GM04504 (cell line): ENCODE measurements around the gene RAB21.
"Not testable (repeated sequence)": the region's sequence is repeated elsewhere in the genome, so short reads cannot be mapped to it uniquely, and the experiment has no call there.

Experiments used
- DNase-seq: peaks from one replicate; pipeline ENCODE4 v3.0.0-alpha.2; 2012; ENCODE audit warnings: low read depth

Gene RAB21

DNA sequence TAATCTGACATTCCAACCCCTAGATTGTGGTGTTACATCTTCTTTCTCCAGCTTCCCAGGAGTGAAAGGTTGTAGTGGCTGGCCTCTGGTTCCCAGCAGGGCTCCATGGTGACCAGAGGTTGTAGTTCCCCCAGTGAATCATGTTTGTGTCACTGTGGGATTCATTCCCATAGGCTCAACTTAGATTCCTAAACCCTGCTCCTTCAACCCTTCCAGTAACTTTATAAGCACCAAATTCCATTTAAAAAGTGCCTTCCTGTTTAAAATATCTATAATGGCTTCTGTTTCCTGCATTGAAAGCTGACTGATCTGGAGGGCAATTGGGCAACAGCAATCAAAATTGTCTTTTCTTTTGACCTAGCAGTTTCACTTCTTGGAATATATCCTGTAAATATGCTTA, 44.4 kb downstream of the RAB21 start:
- peak; percentile 18 for DNase-seq

DNA sequence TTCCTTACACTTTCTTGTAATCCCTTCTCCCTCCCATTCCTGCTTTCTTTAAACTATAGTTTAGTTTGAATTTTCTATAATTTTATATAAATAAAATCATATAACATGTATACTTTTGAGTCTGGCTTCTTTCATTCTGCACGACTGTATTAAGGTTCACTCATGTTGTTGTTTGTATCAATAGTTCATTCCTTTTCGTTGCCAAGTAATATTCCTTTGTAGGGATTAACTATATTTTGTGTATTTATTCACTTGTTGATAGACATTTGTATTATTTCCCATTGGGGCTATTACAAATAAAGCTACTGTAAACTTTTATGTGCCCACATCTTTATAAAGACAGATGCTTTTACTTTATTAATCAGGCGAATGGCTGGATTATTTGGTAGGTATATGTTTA, 45.5 kb downstream of the RAB21 start:
- no peak for DNase-seq

DNA sequence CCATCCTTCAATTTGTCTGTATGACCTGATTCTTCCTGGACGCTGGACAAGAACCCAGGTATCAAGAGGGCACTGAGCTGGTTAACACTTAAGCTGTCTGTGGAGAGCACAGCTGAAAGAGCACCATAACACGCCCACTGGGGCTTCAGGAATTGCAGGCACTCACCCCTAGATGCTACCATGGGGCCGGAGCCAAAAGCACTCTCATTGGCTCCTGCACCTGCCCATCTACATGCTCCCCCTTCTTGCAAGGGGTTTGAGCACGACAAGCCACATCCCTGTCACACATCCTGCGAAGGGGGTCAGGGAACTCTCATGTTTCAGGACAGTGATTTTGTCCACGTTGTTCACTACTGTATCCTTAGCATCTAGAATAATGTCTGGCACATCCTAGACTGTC, 49.8 kb downstream of the RAB21 start:
- no peak for DNase-seq

DNA sequence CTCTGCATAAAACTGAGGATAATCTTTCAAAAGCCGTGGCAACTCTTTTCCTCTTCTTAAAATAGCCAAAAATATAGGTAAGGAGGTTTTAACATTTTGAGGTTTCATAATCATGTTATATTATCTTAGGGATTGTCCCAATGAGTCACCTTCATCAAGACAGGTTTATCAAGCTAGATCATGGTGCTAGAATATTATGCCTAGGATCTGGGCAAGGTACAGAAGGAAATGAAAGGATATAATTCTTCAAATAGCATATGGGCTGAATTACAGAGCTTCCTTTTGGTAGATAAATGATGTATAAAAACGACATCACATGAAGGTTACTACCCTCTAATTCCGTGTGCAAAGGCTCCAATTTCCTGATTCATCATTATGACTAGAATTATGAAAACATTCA, 56.3 kb downstream of the RAB21 start:
- DNase-seq, result no peak

DNA sequence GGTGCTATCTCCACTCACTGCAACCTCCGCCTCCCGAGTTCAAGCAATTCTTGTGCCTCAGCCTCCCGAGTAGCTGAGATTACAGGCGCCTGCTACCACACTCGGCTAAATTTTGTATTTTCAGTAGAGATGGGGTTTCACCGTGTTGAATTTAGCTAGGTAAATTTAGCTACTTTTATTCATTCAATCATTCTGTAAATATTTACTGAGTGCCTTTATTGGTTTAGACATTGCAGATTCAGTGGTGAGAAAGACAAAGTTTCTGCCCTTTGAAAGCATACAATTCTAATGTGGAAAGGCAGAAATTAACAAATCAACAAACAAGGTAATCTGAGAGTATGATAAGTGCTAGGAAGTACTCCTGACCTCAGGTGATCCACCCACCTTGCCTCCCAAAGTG, 60.6 kb downstream of the RAB21 start:
- DNase-seq, result not testable (repeated sequence)

DNA sequence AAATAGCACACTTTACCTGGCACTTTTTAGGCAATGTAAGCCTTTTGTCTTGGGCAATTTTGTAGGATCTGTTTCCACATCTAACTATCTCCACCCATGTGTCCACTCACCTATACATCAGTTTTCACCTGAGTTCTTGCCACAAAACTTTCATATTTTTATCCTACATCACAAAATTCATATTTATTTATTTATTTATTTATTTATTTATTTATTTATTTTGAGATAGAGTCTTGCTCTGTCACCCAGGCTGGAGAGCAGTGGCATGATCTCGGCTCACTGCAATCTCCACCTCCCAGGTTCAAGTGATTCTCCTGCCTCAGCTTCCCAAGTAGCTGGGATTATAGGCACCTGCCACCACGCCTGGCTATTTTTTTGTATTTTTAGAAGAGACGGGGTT, 67.4 kb downstream of the RAB21 start:
- not testable (repeated sequence) for DNase-seq

DNA sequence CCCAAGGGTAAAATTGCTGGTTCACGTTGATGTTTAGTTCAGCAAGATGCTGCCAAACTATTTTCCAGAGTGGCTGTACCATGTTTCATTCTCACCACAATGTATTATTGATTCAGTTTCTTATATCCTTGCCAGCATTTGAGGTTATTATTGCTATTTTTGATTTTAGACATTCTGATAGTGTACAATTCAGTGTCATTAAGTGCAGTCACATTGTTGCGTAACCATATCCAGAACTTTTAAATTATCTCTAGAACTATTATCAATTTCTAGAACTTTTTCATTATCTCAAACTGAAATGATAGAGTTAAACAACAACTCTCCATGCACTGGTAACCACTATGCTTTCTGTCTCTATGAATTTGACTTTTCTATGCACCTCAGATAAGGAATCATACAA, 74.2 kb downstream of the RAB21 start:
- no peak for DNase-seq

DNA sequence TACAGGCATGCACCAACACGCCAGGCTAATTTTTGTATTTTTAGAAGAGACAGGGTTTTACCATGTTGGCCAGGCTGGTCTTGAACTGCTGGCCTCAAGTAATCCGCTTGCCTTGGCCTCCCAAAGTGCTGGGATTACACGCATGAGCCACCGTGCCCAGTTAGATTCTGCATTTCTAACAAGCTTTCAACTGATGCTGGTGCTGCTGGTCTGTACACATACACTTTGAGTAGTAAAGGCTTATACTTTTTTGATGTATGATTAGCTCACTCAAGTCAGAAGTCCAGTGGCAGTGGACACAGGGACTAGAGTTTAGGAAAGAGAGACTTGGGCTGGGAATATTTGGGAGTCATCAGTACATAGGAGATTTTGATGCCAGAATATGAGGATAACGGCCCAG, 82.7 kb downstream of the RAB21 start:
- DNase-seq, result no peak

DNA sequence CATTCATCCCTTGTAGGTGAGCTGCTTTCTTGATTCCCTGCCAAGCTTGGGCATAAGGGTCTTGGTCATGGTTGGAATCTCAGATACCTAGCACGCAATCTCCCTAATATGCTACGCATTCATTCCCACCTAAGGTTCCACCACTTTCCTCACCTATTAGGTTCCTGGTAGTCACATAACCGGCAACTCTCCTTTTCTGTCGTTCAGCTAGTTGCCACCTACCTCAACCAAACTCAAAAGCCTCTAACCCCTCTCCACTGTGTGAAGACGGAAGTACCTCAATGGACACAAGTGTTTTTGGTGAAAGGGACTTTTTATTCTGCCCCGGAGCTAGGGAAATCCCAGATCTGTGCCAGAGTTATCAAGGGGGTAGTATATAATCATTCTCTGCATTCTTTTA, 83.6 kb downstream of the RAB21 start:
- no peak for DNase-seq

DNA sequence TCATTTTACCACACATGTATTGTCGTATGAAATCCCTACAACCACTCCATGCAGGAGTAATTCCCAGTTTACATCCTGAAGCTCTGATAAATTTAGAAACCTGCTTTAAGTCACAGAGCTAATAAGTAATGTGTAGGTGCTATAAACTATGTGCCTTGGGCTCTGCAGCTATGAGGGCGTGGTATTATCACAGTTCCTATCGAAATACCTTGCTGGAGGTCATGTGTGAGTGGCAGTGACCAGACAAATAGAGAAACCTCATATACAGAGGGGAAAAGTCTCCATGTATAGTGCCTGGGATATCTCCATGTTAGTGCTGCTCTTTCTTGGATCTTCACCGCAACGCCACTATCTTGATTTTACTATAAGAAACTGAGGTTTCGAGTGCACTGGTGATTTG, 84.0 kb downstream of the RAB21 start:
- no peak for DNase-seq

DNA sequence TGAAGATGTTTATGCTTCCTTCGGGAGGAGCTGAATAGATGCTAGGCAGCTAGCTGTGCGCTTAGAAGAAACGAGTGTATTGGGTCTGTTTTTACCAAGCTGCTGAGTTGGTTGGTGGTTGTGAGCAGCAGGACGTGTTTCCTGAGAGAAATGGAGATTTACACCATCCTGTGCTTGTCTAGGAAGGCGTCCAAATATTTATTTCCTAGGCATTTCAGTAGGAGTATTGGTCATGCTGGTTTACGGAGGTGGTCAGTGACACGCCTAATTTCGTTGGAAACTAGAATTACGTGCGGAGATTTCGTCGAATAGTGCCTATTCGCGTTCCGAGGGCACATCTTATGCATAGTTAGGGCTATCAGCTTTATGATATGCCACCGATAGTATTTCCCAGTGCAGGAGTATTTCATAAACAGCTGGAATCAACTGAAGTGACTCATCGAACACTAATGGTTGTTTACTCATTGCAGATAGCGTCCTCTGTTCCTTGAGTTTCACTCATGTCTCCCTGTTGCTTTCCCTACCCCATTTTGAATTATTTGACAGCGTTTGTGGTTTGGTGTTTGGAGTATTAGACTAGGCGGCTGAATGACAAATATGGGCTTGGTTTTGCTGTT, 85.7 kb downstream of the RAB21 start:
- peak; percentile 53 for DNase-seq

DNA sequence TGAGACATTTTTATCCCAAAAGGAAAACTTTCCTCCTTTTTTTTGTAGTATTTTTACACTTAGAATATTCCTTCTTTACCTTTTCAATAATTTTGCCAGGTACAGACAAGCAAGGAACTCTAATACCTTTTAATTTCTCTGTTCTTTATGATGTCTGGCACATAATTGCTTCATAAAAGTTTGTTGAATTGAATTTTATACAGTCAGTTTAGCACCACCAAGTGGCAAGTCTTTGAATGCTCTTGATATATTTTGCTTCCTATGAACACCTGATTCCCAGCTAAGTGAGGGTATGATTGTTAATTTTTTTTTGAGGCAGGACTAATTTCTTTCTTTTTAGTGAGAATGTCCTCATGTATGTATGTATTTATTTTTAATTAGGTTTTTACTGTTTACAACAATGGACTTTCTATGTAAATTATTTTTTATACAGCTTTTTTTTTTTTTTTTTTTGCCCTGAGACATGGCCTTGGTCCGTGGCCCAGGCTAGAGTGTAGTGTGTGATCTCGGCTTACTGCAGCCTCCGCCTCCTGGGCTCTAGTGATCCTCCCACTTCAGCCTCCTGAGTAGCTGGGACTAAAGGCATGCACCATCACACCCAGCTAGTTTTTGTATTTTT, 91.8 kb downstream of the RAB21 start:
- no peak for DNase-seq

DNA sequence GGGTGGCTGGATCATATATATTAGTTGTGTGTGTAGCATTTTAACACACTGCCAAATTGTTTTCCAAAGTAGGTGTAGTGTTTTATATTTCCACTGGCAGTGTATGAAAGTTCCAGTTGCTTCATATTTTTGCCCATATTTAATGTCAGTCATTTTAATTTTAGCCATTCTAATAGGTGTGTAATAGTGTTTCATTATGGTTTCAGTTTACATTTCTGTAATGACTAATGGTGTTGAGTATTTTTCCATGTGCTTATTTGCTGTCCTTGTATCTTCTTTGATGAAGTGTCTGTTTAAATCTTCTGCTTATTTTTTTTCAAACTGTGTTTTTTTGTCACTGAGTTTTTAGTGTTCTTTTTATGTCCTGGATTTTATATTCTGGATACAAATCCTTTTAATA, 93.5 kb downstream of the RAB21 start:
- DNase-seq, result no peak

DNA sequence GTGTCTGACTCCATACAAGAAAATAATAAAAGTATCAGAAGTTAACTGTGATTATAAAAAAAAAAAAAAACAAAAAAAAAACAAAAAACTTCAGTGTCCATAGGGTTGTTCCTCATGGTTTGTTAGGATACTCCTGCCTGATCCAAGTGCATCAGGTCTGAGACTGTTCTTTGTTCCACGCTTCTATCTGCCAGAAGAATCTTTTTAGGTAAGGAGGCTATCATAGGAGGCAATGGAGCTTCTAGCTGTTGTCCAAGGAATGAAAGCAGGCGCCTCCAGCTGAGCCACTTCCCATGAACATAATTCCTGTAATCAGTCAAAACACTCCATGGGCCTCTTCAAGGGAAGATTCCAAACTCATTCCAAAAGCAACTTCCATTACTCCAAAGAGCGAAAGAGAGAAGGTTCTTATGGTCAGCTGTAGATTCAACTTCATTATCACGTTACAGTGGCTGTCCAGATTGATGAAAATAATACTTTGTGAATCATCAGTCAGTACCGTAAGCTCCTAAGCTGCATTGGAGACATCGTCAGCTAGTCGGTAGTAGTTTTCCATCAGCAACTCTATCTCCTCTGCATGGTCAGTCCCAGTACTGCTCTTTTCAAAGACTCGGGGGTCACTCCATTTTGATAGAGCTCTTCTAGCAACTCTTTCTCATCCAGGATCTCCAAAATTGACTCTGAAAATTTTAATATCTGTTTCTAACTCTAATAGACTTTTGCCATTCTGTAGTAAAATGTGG, 94.6 kb downstream of the RAB21 start:
- no peak for DNase-seq
